ENCODE results near the gene ZNF256.

- TF ChIP-seq POLR2A (IDR thresholded peaks at IDR 0.05; ENCODE audit: low read length) (no peak), GATA1 (IDR thresholded peaks at IDR 0.05; ENCODE audit: low read depth, low read length) (no peak)
These were observed 14.3 kb upstream of the ZNF256 start for GRCh38 chr19:57961785-57962184.

Measured in erythroblast (primary cell).